Kasumi-1 (cell line): ENCODE measurements around the gene SYCE1.
"Not testable (repeated sequence)": the region's sequence is repeated elsewhere in the genome, so short reads cannot be mapped to it uniquely, and the experiment has no call there.

ENCODE experiments used
- DNase-seq, 2 experiments: peaks; one replicate each; lab custom pipeline; 2025; lab: John Stamatoyannopoulos, UW

Gene SYCE1

GRCh38 chr10:133557381-133557780 is 8.0 kb downstream of the SYCE1 start:
- no peak for DNase-seq

GRCh38 chr10:133555521-133555920 is 9.9 kb downstream of the SYCE1 start:
- no peak for DNase-seq

- no peak for DNase-seq
Measured at GRCh38 chr10:133554600-133554999, 10.8 kb downstream of the SYCE1 start.

DNA sequence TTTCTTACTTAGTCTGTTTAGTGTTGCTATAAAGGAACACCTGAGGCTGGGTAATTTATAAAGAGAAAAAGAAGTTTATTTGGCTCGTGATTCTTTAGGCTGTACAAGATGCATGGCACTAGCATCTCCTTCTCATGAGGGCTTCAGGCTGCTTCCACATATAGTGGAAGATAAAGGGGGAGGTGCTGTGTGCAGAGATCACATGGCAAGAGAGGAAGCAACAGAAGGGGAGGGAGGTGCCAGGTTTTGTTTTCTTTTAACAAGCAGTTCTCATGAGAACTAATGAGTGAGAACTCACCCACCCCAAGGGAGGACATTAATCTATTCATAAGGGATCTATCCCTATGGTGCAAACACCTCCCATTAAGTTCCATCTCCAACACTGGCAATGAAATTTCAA is 20.9 kb downstream of the SYCE1 start:
- DNase-seq = peak in 1 of 2 experiments; percentile 32

DNA sequence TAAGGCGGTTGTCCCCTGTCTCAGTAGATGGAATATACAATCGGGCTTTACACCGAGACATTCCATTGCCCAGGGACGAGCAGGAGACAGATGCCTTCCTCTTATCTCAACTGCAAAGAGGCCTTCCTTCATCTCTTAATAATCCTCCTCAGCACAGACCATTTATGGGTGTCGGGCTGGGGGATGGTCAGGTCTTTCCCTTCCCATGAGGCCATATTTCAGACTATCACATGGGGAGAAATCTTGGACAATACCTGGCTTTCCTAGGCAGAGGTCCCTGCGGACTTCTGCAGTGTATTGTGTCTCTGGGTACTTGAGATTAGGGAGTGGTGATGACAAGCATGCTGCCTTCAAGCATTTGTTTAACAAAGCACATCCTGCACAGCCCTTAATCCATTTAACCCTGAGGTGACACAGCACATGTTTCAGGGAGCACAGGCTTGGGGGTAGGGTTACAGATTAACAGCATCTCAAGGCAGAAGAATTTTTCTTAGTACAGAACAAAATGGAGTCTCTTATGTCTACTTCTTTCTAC is 23.9 kb downstream of the SYCE1 start:
- not testable (repeated sequence) for DNase-seq

- DNase-seq = no peak
Measured at GRCh38 chr10:133537546-133538545, 27.5 kb downstream of the SYCE1 start.

- no peak for DNase-seq
Measured at GRCh38 chr10:133536198-133536597, 29.2 kb downstream of the SYCE1 start.

- DNase-seq = no peak
Measured at GRCh38 chr10:133534417-133534816, 31.0 kb downstream of the SYCE1 start.

DNA sequence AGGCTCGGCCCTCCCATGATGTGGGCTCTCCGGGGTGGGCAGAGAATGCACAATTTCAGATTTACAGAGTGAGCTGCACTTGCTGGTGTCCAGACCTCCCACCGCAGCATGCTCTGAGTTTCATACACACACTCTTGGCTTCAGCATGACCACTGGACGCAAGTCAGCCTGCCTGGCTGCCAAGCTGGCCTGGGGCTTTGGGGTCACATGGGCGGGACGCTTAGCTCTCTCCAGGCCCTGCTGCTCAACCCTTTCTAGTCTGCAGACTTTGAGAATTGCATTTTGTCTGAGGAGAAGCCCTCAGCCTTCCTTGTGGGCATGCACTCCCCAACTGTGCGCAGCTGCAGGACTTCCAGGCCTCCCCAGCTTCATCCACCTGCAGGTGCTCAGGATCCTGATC is 32.5 kb downstream of the SYCE1 start:
- no peak for DNase-seq

DNA sequence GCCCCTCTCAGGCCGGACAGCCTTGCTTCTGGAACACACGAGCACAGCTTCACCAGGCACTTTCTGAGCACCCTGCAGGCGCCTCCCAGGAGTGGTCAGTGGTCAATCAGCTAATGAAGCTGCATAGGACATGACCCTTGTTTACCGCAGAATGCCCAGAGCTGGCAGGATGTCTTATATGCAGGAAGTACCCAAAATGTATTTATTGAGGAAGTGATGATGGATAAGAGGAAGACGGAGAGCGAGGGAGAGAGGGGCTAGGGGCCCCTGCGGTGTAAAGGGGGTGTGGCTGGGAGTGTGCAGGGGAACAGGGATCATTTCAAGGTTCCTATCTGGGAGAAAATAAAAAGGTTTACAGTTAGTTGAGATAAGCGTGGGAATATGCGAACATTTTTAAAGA is 34.9 kb downstream of the SYCE1 start:
- DNase-seq = peak; percentile 92 to 94

DNA sequence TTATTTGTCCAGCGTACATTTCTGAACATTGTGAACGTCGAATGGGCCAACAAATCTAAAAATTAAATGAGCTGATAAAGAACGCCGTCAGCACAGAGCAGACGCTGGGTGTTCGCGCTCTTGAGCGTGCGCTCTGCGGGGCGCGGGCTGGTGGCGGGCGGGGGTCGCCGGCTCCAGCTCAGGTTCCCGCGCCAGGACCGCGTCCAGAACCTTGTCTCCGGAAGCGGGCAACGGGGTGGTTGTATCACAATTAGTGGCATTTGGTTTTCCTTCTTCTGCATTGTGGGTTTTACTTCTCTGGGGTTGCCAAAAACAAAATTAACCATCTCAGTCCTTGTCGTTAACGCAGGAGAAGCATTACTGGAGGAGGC is 35.8 kb downstream of the SYCE1 start:
- peak; percentile 30 to 48 for DNase-seq

DNA sequence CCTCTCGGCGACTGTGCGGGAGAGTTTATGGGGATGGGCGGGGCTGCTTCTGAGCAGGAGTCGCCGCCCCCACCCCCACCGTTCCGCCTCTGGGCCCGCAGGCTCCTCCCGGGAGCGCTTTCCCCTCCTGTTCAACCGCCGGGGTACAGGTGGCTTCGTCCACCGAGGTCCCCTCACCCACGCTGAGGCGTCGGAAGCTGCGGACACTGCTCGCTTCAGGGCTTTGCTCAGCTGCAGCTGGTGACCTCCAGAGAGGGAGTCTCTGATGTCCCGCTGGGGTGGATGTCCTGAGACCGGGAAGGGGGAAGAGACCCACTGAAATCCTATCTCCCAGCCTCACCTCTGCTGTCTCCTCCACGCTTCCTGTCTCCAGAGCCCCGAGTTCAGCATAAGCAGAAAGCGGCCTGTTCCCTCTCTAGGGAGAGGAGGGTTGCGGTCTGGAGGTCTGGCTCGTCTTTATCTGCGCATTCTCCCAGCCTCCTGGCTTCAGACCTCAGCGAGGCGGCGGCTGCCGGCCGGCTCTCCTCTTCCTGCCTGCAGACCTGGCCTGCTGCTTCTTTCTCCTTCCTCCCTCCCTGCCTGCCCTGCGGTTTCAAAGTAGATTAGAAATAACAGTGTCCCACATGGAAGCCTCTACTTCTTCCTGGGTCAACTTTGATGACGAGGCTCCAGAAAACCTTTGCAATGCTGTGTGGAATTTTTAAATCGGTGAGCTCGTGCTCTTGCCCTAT is 36.4 kb downstream of the SYCE1 start:
- DNase-seq = peak; percentile 97 to 98

DNA sequence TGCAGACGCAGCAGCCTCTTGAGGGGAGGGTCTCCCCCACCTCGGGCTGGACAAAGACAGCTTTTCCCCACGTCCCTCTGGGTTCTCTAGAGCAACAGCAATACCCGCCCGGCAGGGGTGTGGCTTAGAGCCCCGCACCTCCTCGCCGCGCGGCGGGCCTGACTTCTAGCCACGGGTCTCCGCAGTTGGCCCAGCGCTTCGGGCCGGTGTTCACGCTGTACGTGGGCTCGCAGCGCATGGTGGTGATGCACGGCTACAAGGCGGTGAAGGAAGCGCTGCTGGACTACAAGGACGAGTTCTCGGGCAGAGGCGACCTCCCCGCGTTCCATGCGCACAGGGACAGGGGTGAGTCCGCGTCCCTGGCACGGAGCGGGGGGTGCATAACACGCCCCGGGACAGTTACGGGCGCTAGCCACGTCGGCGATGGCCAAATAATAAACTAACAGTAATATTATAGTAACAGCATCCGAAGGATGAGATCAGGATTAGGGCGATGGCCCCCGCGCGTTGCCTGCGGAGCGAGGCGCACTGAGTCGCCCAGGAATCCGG is 37.0 kb downstream of the SYCE1 start:
- no peak for DNase-seq

DNA sequence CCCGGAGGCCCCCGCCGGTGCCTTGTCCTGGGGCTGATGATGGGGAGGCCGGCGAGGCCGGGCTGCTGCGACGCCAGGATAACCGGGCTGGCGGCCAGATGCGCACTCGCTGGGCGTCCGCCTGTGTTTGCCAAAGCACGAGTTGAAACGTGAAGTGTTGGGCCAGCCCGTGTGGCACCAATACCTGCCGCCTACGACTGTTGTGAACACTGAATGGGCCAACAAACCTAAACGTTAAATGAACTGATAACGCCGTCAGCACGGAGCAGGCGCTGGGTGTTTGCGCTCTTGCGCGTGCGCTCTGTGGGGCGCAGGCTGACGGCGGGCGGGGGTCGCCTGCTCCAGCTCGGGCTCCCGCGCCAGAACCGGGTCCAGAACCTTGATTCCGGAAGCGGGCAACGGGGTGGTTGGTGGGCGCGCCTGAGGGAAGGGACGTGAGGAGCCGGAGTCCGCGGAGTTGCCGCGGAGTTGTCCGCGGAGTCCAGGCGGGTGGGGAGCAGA is 37.6 kb downstream of the SYCE1 start:
- no peak for DNase-seq

- DNase-seq = no peak
Measured at GRCh38 chr10:133526957-133527588, 38.3 kb downstream of the SYCE1 start, which contains the start of gene CYP2E1. Gene CYP2E1 (plus strand): TSS chr10:133527363. CDS start chr10:133527396, 33 bp downstream.

DNA sequence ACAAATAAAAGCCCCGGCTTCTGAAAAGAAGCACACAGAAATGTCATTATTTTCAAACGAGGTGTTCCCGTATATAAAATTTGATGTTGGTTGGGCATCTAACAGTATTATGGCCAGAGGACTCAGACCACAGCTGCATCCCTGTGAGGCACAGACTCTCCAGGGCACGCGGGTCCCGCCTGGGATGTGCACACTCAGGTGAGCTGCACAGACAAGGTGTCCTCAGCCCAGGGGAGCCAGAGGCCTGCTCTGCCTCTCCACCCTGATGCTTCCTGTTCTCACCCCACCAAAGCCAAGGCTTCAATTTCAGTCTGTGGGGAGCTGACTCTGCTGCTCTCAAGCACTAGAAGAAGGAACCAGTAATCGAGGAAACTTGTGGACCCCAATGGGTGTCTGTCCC is 39.9 kb downstream of the SYCE1 start:
- DNase-seq = no peak

- no peak for DNase-seq
Measured at GRCh38 chr10:133523631-133524203, 41.7 kb downstream of the SYCE1 start.

DNA sequence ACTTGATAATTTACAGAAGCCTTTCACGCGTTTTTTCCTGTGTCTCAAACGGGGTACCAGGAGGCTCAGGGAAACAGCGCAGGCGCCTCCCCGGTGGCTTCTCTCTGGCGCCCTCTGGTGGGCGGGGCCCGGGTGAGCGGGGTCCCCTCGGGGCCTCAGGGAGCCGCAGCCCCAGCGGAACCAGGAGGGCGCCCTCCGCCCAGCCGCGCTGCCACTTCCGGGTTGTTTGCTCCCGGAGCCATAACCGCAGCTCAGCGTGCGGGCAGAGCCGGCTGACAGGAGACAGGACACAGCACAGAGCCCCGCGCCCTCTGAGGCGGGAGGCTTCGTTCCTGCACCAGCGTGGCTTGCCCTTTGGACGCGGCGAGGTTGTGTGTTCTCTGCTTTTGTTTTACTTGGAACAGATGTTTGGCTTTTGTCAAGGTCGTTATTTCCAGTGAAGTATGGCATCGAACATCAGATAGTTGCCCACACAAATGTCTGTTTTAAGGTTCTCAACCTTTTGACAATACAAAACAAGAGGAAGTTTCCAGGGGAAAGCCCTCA is 45.1 kb downstream of the SYCE1 start:
- peak; percentile 82 to 87 for DNase-seq

DNA sequence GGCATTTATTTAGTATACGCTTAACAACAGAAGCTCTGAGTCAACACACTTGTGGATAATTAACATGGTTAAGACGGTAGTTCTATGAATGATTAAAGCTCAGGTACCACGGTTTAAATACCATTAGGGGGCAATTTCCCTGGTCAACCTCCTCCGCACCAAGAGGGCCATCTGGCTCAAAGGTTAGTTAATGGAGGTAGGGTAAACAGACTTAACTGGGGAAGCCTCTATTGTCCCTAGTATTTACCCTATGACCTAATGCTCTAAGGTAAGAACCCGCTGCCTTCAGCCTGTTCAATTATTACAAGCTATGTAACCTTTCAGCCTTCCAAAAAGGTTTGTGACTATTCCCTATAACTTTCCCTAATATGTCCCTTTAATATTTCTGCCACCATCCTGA is 46.9 kb downstream of the SYCE1 start:
- not testable (repeated sequence) for DNase-seq

GRCh38 chr10:133516057-133516456 is 49.3 kb downstream of the SYCE1 start:
- no peak for DNase-seq

DNA sequence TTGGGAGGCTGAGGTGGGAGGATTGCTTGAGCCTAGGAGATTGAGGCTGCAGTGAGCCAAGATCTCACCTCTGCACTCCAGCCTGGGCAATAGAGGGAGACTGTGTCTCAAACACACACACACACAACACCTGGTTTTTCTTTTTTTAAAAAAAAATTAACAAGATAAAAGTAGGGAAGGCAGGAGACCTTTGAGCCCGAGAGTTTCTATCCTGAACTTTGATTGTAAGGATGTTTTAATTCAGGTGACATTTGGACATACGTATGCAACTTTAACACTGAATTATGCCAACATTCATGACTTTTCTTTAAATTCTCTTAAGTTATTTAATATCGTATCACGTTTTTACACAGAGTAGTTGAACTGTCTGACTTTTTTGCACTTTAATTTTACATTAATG is 49.9 kb downstream of the SYCE1 start:
- DNase-seq = no peak
